Smooth muscle cell of trachea (primary cell): ENCODE measurements around the gene HEXB. TPM values are rescaled to one million over a fixed set of nuclear protein-coding genes. Genes with fewer than 3 reads are reported as not detected.

ENCODE experiments used
- total RNA-seq: library from RNA; depleted of rRNA; stranded (reverse); fragments of >200 nt; gene quantifications from 2 replicates; pipeline ENCODE4 v1.2.1, GENCODE V29; 2014

The HEXB gene
- 335 and 471 TPM in 2 replicates for total RNA-seq

DNA sequence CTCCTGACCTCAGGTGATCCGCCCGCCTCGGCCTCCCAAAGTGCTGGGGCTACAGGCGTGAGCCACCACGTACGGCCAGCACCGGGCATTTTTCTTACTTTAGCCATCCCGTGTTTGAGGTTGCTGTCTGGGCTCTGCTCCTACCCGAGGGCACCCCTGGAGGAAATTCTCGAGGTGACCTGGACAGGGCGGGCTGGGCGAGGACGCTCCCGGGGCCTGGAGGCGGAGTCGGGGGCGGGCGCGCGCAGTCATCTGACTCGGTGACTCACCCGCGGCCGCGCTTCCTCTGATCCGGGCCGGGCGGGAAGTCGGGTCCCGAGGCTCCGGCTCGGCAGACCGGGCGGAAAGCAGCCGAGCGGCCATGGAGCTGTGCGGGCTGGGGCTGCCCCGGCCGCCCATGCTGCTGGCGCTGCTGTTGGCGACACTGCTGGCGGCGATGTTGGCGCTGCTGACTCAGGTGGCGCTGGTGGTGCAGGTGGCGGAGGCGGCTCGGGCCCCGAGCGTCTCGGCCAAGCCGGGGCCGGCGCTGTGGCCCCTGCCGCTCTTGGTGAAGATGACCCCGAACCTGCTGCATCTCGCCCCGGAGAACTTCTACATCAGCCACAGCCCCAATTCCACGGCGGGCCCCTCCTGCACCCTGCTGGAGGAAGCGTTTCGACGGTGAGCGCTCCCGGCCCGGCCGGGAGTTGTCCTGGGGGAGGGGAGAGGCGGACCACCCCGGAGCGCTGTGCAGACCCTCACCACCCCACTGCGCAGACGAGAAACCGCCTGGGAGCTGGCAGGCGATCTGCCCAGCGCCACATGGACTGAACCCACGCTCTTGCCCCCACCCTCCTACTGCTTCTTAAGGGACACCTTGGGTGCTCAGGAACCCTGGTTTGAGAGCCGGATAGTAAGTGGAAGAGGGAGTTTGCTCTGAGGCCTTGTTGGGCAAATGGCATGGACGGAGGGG lies at the start of gene HEXB:
HEXB (plus strand) TSS at position 334 of the 952 bp plus-strand sequence; CDS start at position 362, 28 bp downstream.

GRCh38 chr5:74640450-74640953 lies 44.5 kb upstream of the HEXB start, which contains the start of gene ENC1:
ENC1 (minus strand) TSS chr5:74640728; CDS start chr5:74636485, 4,243 bp downstream.

DNA sequence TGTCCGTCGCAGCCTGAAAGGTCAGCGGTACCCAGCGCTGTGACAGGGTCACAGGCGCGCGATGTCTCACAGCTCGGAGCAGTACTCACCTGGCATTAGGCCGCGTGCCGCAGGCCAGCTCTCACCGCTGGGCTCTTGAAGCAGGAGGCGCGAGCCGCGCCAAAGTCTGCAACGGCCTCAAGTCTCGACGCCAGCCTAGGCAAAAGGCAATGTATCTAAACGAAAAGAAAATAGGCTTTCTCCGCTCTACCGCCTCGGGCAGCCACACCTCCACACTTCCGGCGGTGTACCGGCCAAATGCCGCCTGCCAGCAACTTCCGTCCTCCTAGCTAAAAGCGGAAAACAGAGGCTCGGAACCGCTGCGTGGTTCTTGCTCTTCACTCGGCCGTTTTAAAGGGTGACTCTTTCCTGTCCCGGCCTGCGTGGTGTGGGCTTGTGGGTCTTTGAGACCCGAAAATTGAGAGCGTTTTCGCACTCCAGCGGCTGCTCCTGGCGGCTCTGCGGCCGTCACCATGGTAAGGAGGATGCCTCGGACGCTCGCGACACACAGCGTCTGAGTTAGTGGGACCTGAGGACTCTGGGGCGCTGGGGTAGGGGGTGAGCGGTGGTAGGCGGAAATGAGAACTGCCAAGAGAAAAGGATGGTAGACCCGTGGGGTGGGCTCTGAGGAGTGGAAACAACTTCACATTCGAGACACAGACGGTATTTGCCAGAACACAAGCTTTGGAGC lies 82.0 kb downstream of the HEXB start, which contains the start of the genes GFM2 and NSA2:
GFM2 (minus strand) TSS at position 269 of the 730 bp plus-strand sequence. CDS start 3,375 bp downstream, outside the sequence.
NSA2 (plus strand) TSS at position 401 of the 730 bp plus-strand sequence; CDS start at position 513, 112 bp downstream.

Other genes with a start within 250 kb of the HEXB start
- gene ENC1, start 44.5 kb upstream of the HEXB start, total RNA-seq, result 16.1 and 25.6 TPM in 2 replicates
- gene GFM2, start 81.9 kb downstream of the HEXB start, total RNA-seq, result 34.9 and 40.4 TPM in 2 replicates
- gene NSA2, start 82.0 kb downstream of the HEXB start, total RNA-seq, result 95.8 and 125 TPM in 2 replicates
- gene FAM169A, start 181.2 kb downstream of the HEXB start, total RNA-seq, result 0.17 and 0.29 TPM in 2 replicates